GM19463 (cell line): ENCODE data around the gene NIT2.
"Not testable (repeated sequence)": the region's sequence is repeated elsewhere in the genome, so short reads cannot be mapped to it uniquely, and the experiment has no call there.

ENCODE experiments used
- ATAC-seq: cut with Tn5 transposase; IDR thresholded peaks from one replicate; pipeline ENCODE4 v1.9.1; 2021; ENCODE audit warnings: mild to moderate bottlenecking, moderate library complexity; ENCODE audit not compliant: unreplicated experiment

Gene NIT2

DNA sequence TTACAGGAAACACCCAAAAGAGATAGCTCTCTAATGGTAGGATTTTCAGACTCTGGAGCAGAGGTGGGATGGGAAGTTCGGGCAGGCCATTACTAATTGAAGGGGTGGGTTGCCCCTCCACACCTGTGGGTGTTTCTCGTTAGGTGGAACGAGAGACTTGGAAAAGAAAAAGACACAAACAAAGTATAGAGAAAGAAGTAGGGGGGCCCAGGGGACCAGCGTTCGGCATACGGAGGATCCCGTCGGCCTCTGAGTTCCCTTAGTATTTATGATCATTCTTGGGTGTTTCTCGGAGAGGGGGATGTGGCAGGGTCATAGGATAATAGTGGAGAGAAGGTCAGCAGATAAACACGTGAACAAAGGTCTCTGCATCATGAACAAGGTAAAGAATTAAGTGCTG lies 1.7 kb downstream of the NIT2 start:
- not testable (repeated sequence) for ATAC-seq

DNA sequence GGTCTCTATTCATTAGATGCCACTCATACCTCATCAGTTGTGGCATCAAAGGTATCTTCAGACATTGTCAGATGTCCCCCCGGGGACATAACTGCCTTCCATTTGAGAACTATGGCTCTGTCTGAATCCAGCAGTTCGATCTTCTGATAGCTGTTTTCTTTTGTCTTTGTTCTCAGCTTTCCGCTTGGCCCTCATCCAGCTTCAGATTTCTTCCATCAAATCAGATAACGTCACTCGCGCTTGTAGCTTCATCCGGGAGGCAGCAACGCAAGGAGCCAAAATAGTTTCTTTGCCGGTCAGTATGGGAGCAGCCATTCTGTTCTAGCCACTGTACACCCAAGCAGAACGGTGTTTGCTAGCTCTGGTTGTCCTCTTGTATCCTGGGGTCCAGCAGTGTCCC lies 4.4 kb downstream of the NIT2 start:
- ATAC-seq = no peak

DNA sequence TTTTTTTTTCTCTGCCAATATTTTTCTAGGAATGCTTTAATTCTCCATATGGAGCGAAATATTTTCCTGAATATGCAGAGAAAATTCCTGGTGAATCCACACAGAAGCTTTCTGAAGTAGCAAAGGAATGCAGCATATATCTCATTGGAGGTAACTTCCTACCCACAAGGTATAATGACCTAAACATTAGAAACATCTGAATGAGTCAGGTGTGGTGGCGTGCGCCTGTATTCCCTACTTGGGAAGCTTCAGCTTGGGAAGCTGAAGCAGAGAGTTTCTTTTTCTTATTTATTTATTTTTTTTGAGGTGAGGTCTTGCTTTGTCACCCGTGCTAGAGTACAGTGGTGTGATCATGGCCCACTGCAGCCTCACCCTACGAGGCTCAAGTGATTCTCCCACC lies 5.2 kb downstream of the NIT2 start:
- ATAC-seq = no peak

DNA sequence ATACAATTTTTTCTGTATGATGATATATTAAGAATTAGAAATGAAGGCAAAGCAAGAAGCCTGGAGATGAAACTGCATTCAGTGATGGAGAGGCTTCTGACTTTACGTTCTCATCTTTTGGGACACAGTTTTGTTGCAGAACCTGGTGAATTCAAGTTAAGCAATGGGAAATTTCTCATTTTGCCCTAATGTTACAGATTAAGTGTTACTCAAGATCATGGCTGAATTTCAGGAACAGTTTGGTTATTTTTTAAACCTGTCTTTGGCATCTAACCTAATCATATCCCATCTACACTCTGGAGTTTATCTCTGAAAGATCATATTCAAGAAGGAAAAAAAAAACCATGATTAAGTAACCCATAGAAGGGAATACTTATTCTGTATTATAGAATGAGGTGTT lies 6.0 kb downstream of the NIT2 start:
- ATAC-seq = no peak

DNA sequence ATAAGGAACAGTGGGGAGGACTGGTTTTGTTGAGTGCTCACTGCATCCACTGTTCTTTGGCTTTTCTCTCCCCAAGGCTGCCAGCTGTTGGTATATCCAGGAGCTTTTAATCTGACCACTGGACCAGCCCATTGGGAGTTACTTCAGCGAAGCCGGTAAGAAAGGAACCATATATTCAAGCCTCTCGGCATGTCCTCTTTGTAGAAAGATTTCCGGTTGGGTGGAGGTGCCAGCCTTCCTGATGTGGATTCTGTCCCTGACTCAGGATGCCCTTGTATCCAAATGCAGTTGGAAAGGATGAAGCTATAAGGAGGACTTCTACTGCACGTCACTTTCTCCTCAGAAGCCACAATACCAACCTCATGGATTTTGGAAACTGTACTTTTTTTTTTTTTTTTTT lies 14.2 kb downstream of the NIT2 start:
- no peak for ATAC-seq

DNA sequence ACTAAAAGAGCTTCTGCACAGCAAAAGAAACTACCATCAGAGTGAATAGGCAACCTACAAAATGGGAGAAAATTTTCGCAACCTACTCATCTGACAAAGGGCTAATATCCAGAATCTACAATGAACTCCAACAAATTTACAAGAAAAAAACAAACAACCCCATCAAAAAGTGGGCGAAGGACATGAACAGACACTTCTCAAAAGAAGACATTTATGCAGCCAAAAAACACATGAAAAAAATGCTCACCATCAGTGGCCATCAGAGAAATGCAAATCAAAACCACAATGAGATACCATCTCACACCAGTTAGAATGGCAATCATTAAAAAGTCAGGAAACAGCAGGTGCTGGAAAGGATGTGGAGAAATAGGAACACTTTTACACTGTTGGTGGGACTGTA lies 17.2 kb downstream of the NIT2 start:
- ATAC-seq = not testable (repeated sequence)

DNA sequence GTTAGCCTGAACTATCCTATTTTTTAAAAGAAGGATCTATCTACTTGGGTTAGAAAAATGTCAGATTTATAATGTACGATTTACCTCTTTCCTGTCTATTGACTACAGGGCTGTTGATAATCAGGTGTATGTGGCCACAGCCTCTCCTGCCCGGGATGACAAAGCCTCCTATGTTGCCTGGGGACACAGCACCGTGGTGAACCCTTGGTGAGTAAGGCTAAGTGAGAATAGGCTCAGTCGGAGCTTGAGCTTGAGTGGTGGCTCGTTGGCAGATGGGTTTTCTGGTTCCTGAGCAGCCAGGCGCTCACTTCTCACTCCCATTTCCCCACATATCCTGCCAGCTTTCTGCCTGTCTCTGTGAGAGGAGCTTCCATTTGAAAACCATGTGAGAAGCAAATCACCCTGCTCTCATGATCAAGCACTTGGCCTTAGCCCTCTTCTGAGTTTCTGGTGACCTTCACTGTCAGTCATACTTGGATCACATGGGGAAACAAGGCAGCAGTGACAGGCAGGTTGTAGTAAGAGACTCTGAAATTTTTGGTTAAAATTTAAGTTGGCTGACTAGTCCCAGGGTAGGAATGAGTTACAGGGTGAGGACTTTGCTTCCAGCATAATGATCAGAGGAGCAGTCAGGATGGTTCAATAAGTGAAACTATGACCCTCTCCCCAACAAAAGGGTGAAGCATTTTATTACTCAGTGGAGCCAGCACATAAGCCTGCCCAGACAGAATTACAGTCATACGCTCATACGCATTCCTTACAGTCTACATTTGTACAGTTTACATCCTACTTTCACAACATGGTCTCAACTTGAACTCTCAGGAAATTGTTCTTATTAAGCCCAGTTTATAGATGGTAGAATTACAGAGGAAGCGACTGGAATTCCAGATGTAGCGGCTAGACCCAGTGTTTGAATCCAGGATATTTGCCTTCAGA lies 18.0 kb downstream of the NIT2 start:
- no peak for ATAC-seq

DNA sequence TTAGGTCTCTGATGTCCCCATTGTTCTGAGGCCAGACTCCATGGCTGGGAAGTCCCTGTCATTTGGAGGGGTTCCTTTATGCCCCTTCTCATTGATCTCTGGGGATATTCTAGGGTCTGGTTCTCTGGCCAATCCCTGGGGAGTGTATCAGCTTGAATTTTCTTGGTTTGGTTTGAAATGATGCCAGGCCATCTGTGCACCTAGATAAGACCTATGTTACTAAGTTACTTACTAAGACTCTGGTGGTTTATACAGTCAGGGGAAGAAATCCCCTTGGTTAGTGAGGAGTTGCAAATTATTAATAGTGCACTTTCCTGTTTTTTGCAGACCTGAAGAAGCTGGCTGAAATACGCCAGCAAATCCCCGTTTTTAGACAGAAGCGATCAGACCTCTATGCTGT lies 20.3 kb downstream of the NIT2 start:
- ATAC-seq = peak; percentile 72

DNA sequence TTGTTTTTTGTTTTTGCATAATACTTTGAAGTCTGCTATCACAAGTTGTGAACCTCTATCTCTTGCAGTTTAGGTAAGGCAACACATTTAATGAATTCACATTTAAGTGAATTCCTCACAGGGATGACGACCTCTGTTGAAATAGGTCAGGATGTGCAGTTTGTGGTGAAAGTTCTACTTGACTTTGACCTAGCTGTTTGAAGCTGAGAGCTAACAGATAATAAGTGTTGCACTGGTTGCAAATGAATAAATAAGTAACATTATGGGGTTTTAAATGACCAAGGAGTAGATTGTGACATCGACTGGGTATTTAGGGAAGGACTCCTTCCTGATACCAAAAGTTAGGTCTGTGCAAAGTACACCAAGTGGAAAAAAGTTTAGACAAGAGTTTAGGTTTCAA lies 23.9 kb downstream of the NIT2 start:
- no peak for ATAC-seq

DNA sequence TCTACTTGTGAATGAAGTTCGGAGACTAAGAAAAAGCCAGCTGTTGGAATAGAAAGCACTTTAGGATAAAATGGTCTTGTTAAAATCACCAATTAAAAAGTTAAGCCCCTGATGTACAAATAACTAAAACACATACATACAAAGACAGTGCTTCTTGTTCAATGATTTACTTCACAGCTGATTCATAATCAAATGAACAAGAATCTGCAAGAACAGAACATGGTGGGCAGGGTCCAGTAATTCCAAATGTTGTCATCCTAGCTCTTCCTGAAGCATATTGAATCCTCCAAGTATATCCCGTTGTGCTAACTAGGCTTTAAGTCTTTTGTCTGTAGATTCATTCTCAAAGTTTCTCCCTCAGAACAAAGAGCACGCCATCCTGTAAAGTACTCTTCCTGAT lies 24.5 kb downstream of the NIT2 start:
- ATAC-seq = no peak

DNA sequence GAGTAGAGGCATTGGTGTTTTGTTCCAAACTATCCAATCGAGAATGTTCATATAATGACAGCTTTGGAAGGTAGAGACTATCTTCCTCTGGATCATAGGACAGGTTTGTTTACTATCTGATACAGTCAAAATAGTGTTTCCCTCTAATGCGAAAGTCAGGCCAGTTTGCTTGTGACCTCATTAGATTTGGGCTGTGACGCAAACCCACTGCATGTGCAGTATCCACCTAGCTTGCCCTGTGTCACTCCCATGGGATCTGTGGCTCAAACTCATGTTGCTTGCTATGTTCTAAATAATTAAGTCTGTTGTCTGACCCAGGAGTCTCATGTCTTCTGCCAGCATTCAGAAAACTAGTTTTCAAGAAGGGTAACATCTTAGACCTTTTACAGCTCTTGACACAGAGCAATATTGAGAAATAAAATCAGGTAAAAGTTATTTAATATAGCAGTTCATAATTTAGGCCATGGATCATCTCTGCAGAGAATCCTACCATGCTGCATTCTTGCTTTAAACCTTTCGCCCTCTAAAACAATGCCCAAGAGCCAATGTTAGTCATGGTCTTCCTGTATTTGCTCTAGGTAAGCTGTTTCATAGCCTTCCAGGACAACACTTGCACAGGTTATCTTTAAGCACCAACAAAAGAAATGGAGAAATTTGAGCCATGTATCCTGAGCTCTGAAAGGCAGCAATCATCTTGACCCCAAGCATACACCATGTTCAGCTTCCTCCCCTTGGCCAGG lies 26.4 kb downstream of the NIT2 start:
- ATAC-seq = no peak

DNA sequence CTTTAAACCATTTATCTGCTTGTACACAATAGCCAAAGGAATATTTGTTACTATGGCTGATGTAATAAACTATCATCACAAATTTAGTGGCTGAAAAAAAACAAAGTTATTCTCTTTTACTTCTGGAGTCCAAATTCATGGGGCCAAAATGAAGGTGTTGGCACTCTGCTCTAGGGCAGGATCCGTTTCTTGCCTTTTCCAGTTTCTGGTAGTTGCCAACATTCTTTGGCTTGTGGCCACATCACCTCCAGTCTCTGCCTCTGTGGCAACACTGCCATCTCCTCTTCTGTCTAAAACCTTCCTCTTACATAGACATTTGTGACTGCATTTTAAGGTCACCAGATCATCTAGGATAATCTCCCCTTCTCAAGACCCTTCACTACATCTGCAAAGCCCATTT lies 27.3 kb downstream of the NIT2 start:
- no peak for ATAC-seq

DNA sequence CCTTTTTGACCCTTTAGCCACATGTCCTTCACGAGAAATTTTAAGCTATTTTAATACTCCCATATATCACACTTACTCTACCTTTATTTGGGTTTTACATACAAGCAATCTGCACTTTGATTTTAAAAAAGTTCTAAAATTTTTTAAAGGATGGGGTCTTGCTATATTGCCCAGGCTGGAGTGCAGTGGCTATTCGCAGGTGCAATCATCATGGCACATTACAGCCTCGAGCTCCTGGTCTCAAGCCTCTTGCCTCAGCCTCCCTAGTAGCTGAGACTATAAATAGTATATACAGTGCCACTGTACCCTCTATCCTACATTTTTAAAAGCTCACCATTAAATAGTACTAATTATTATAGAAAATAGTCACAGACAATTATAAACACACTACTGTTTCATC lies 29.9 kb downstream of the NIT2 start:
- ATAC-seq = no peak

DNA sequence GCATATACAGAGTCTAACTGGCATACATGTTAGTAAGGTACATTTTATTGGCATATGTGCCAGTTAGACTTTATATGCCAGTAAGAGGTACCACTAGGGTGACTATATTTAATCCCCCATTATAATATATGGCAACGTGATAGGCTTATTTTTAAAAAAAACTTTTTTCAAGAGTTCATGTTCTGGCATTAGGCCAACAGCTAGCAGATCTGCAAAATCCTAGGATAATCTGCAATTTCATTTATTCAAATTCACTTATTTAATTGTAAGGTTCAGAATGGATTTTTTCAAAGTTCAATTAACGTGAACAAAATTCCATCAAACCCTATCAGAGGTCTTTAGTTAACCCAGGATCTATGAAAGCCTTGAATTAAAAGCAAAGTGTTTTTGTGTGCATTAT lies 31.9 kb downstream of the NIT2 start:
- ATAC-seq = no peak

DNA sequence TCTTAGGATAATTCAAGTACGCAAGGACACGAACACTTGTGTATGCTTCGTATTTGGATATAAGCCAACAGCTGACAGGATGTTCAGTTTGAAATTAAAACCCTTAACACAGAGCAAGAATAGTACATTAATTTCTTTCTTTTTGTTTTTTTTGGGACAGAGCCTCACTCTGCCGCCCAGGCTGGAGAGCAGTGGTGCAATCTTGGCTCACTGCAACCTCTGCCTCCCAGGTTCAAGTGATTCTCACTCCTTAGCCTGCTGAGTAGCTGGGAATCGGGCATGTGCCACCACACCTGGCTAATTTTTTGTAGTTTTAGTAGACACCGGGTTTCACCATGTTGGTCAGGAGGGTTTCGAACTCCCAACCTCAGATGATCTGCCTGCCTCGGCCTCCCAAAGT lies 33.9 kb downstream of the NIT2 start:
- ATAC-seq = no peak

DNA sequence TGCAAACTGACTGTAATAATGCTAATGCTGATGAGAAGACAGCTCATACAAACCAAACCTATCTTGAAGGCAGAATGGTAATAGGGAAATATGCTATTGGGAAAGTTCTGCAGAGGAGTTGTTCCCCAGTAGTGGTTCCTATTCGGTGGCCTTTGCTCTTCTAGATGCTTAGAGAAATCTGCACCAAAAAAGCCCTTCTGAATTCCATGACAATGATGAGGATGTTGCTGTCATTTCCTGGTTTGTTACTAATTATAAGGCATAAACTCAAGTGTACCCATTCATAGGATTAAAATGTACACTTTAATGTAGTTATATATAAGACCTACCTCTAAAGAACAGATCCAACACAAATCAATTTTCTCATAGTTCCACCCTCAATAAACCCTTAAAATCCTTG lies 36.2 kb downstream of the NIT2 start:
- ATAC-seq = no peak

DNA sequence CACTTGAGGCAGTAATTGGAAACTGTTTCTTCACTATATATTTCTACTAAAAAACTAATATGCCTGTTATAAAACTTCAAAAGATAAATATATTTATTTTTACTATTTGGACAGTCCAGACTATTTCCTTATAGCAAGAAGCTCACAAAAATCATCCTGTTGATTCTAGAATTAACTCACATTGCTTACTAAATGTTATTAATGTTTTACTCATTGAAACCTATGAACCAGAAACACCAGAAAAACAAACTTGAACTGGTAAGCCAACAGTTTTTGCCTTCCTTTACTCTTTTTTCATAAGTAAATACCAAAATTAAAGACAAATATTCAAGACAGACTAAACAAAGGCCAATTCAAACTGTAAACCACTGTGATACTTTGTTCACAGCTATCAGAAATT lies 40.0 kb downstream of the NIT2 start:
- no peak for ATAC-seq

DNA sequence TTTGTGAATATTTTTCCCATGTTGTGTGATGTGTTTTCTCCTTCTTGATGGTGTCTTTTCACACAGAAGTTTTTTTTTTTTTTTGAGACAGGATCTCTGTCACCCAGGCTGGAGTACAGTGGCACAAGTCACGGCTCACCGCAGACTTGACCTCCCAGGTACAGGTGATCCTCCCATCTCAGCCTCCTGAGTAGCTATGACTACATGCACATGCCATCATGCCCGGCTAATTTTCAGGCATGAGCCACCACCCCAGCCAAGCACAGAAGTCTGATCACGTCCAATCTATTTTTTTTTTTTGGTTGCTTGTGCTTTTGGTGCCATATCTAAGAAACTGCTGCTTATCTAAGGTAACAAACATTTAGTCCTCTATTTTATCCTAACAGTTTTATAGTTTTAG lies 41.7 kb downstream of the NIT2 start:
- ATAC-seq = no peak

DNA sequence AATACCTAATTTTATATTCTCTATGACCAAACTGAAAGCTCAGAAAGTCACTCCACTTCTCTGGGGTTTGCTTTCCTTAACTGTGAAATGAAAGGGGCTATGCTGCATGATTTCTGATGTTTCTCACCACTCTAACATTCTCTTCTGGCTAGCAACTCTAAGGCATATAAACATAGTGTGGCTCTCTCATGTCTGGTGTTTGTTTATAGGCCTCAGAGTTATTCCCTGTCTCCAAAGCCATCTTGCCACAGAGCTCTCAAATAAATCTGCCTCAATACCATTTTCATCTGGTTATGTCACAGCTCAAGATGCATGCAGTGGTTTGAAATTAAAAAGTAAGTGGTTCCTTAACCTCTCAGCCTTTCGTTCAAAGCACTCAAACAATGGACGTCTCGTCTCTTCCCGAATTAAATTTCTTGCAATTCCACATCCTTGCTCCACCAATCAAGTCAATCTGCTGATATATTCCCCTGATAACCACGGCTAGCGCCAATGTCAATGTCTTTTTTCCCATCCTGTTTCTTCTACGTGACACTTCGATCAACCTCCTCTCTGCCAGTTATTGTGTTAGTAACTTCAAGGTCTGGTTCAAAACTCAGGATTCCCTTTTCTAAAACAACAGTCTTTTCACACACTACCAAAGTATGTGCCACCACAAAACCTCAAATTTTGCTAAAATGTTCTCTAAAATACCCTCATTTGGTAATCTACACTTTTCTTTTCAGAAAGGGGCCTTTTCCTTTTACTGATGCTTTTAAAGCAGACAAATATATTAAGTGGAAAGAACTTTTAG lies 50.4 kb downstream of the NIT2 start:
- no peak for ATAC-seq

DNA sequence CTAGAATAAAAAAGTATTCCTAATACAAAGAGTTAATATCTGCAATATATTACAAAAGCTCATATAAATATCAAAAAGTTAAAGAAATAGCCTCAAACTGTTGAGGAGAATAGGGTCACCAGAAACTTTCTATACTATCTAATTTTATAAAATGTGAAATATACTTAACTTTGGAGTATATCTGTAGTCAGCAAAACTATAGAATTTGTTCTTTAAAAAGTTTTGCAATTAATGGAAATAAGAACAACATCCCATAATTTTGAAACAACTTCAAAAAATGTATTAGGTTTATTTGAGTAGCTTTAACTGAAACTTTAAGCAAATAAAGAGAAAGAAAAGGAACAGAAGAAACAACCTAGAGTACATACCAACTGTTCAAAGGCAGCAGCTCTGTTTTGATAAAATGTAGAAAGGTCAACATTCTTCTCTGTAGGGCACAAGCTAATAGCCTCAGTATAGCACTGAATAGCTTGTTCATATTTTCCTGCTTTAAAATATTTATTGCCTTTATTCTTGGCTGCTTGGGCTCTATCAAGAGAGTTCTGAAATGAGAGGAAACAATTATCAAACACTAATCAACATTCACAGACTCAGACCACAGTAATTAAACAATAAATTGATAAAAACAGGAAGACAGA lies 52.0 kb downstream of the NIT2 start:
- ATAC-seq = no peak

DNA sequence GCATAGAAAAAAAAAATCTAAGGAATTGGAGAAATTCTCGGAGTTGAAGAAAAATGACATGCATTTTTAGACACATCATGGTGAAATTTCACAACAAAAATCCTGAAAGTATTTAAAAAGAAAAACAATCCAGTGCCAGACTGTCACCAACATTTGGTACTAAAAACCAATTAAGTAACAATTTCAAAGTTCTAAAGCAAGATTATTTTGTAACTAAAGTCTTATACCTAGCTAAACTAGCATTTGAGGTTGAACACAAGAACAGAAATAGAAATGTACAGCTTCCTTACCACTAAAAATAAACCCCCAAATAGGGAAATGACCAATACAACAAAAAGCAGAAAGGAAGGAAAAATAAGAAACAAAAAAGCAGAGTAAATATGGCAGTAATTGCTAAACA lies 54.5 kb downstream of the NIT2 start:
- no peak for ATAC-seq
